HCT116 (cell line): ENCODE results near the gene PDE8A. TPM values are rescaled to one million over a fixed set of nuclear protein-coding genes. Genes with fewer than 3 reads are reported as not detected.

Experiments used
- ATAC-seq: fragments of 200-7000 bp; cut with Tn5 transposase; 2 replicates; pipeline ENCODE4 v1.9.1; 2020; ENCODE audit warnings: mild to moderate bottlenecking, moderate library complexity
- BruUV-seq: library from RNA; stranded (reverse); fragments of 400-500 nt; replicated peaks from 2 replicates; lab custom pipeline; 2021; lab: Mats Ljungman, UMichigan
- CTCF ChIA-PET: fragments of 300-600 bp; sonication (Branson Sonifier 250); formaldehyde crosslinking; loops from one replicate; lab custom pipeline; 2021; ENCODE audit warnings: antibody characterized with exemption; lab: Charles Lee
- POLR2A ChIA-PET: fragments of 300-600, 350-600 bp; sonication (Branson Sonifier 250); formaldehyde crosslinking; loops from one replicate; lab custom pipeline; 2021; ENCODE audit warnings: antibody characterized with exemption; lab: Charles Lee
- RAD21 ChIA-PET, 2 experiments: fragments of 300-600 bp; sonication (Branson Sonifier 250); formaldehyde crosslinking; loops; one replicate each; lab custom pipeline; 2023; ENCODE audit warnings: low total read pairs in 2 of 2; ENCODE audit not compliant: uncharacterized antibody in 2 of 2, unreplicated experiment in 2 of 2, low non-redundant PET in 1 of 2; lab: Charles Lee
- DNase-seq: peaks from one replicate; pipeline ENCODE4 v3.0.0-alpha.2; 2010; ENCODE audit warnings: low read depth, low spot score
- H2AFZ ChIP-seq: fragments of 200-600 bp; shearing (Covaris generic), sonication (generic); 2 replicates; pipeline ENCODE4 v1.6.1; 2017; ENCODE audit warnings: low read depth, mixed run types, mixed read lengths, antibody characterized with exemption, low read length; ENCODE audit not compliant: poor library complexity, severe bottlenecking
- H3K27ac ChIP-seq: 2 replicates; pipeline ENCODE4 v1.5.1; 2012; ENCODE audit warnings: low read depth, low read length
- H3K27me3 ChIP-seq: fragments of 200-600 bp; sonication (generic); 2 replicates; pipeline ENCODE4 v1.6.1; 2016; ENCODE audit warnings: mixed run types, low read length, mixed read lengths; ENCODE audit not compliant: insufficient read depth
- H3K36me3 ChIP-seq, 2 experiments: fragments of 200-500 bp in 1 of 2; fragments of 200-600 bp in 1 of 2; sonication (Bioruptor generic) in 1 of 2; sonication (generic) in 1 of 2; 2 replicates each; pipeline versions ENCODE4 v1.5.1 to v1.6.1; 2014 to 2016; ENCODE audit warnings: low read length in 2 of 2, inconsistent platforms in 1 of 2, mixed read lengths in 1 of 2, mixed run types in 1 of 2; ENCODE audit not compliant: insufficient read depth in 2 of 2, control insufficient read depth in 1 of 2
- H3K4me1 ChIP-seq, 2 experiments: fragments of 200-600 bp in 1 of 2; sonication (generic) in 1 of 2; 2 replicates each; pipeline versions ENCODE4 v1.5.1 to v1.6.1; 2012 to 2017; ENCODE audit warnings: low read length in 2 of 2, inconsistent platforms in 1 of 2, mild to moderate bottlenecking in 1 of 2, mixed read lengths in 1 of 2, mixed run types in 1 of 2, moderate library complexity in 1 of 2; ENCODE audit not compliant: insufficient read depth in 2 of 2, control insufficient read depth in 1 of 2
- H3K4me2 ChIP-seq: fragments of 200-600 bp; sonication (generic); 2 replicates; pipeline ENCODE4 v1.6.1; 2017; ENCODE audit warnings: mixed run types, low read length, mixed read lengths
- H3K4me3 ChIP-seq, 2 experiments: fragments of 200-600 bp in 1 of 2; sonication (generic) in 1 of 2; replicated peaks in 1 of 2; 2 replicates each; pipeline ENCODE4 v1.5.1; 2011 to 2016; ENCODE audit warnings: low read length in 2 of 2, control low read depth in 1 of 2, low read depth in 1 of 2, mild to moderate bottlenecking in 1 of 2, mixed read lengths in 1 of 2, mixed run types in 1 of 2
- H3K79me2 ChIP-seq: fragments of 200-600 bp; sonication (generic); 2 replicates; pipeline ENCODE4 v1.6.1; 2017; ENCODE audit warnings: mild to moderate bottlenecking, mixed run types, low read length, moderate library complexity, mixed read lengths; ENCODE audit not compliant: insufficient read depth
- H3K9ac ChIP-seq: fragments of 200-600 bp; sonication (generic); 2 replicates; pipeline ENCODE4 v1.6.1; 2016; ENCODE audit warnings: low read length, mixed read lengths
- H3K9me2 ChIP-seq: fragments of 200-600 bp; sonication (generic), shearing (Covaris generic); 2 replicates; pipeline ENCODE4 v1.6.1; 2017; ENCODE audit warnings: mixed run types, mild to moderate bottlenecking, moderate library complexity; ENCODE audit not compliant: insufficient read depth
- H3K9me3 ChIP-seq, 2 experiments: fragments of 200-500 bp in 1 of 2; fragments of 200-600 bp in 1 of 2; sonication (Bioruptor generic) in 1 of 2; sonication (generic) in 1 of 2; 2 replicates each; pipeline ENCODE4 v1.6.1; 2014 to 2017; ENCODE audit warnings: low read length in 2 of 2, mixed read lengths in 2 of 2, inconsistent platforms in 1 of 2, low read depth in 1 of 2, mild to moderate bottlenecking in 1 of 2, mixed run types in 1 of 2, moderate library complexity in 1 of 2; ENCODE audit not compliant: control insufficient read depth in 1 of 2, insufficient read depth in 1 of 2
- H4K20me1 ChIP-seq: fragments of 200-600 bp; sonication (generic), shearing (Covaris generic); 2 replicates; pipeline ENCODE4 v1.6.1; 2017; ENCODE audit warnings: mixed run types, mild to moderate bottlenecking, moderate library complexity; ENCODE audit not compliant: insufficient read depth
- SIN3A ChIP-seq: IDR thresholded peaks from 2 replicates; pipeline ENCODE4 v1.6.1; 2012; ENCODE audit warnings: low read depth
- intact Hi-C: fragments of 100-400 bp; cut with micrococcal nuclease; formaldehyde crosslinking; loops from 2 replicates; pipeline ENCODE4 v1.10.0; 2022
- total RNA-seq: library from RNA; stranded (reverse); gene quantifications from one replicate; pipeline ENCODE4 v1.2.1, GENCODE V29; 2021; ENCODE audit not compliant: unreplicated experiment
- TF ChIP-seq, protein P1 (sequence below): IDR thresholded peaks from 2 replicates; pipeline ENCODE4 v1.6.1; 2012
- TF ChIP-seq, protein P2 (sequence below): IDR thresholded peaks from 2 replicates; pipeline ENCODE4 v1.6.1; 2012; ENCODE audit warnings: low read depth

The PDE8A gene
- total RNA-seq, 1 experiment from 2014 or later: 37.8 TPM

DNA sequence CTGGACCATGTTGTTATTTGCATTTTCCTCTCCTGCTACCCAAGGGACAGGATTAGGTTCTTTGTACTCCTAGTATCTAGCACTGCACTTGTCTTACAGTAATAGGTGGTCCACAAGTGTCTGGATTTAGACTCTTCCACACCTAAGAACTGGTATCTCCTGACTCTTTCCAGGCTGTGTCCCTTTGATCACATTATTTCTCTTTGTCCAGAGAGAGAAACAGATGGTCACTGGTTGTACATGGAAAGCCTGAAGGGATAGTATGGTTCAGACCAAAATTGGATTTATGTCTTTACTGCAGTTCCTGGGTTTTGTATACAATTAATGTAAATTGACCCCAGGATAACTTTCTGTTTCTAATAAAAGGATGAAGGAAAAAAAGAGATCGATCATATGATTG lies 64.0 kb downstream of the PDE8A start:
- no TSS peak for BruUV-seq
- Histone ChIP-seq H3K4me1 (0 out of 4 replicates have a peak, but pooled peaks cover 0 to 3% of the 10 kb centered on the region in 2 experiments), H3K4me3 (no peak overlapping the region), H3K9ac (no peak overlapping the region), H3K9me2 (no peaks in the 10 kb centered on the region), H3K4me2 (no peak overlapping the region), H4K20me1 (no peaks in the 10 kb centered on the region; the same call in 1 of the 2 replicates), H3K27me3 (no peaks in the 10 kb centered on the region), H2AFZ (no peak overlapping the region), H3K79me2 (peaks cover 58% of the 10 kb centered on the region), H3K27ac (no peak overlapping the region), H3K36me3 (no peaks in the 10 kb centered on the region), H3K9me3 (no peaks in the 10 kb centered on the region)
- RAD21 ChIA-PET: no interaction called here
- intact Hi-C loops: loop anchor here (2.0 to 10.0 kb wide), 3 partner anchors 63 to 448 kb away; no protein-coding TSS in a partner anchor
- TF ChIP-seq, protein P1, sequence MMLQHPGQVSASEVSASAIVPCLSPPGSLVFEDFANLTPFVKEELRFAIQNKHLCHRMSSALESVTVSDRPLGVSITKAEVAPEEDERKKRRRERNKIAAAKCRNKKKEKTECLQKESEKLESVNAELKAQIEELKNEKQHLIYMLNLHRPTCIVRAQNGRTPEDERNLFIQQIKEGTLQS: no peak
- TF ChIP-seq, protein P2, sequence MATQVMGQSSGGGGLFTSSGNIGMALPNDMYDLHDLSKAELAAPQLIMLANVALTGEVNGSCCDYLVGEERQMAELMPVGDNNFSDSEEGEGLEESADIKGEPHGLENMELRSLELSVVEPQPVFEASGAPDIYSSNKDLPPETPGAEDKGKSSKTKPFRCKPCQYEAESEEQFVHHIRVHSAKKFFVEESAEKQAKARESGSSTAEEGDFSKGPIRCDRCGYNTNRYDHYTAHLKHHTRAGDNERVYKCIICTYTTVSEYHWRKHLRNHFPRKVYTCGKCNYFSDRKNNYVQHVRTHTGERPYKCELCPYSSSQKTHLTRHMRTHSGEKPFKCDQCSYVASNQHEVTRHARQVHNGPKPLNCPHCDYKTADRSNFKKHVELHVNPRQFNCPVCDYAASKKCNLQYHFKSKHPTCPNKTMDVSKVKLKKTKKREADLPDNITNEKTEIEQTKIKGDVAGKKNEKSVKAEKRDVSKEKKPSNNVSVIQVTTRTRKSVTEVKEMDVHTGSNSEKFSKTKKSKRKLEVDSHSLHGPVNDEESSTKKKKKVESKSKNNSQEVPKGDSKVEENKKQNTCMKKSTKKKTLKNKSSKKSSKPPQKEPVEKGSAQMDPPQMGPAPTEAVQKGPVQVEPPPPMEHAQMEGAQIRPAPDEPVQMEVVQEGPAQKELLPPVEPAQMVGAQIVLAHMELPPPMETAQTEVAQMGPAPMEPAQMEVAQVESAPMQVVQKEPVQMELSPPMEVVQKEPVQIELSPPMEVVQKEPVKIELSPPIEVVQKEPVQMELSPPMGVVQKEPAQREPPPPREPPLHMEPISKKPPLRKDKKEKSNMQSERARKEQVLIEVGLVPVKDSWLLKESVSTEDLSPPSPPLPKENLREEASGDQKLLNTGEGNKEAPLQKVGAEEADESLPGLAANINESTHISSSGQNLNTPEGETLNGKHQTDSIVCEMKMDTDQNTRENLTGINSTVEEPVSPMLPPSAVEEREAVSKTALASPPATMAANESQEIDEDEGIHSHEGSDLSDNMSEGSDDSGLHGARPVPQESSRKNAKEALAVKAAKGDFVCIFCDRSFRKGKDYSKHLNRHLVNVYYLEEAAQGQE: no peak
- TF ChIP-seq SIN3A: no peak
- ATAC-seq (no peak), DNase-seq (no peak)
- CTCF ChIA-PET: interaction anchor here (1.3 kb wide), 1 partner anchor 8 kb away, joined by 6 read pairs; no protein-coding TSS in a partner anchor
- POLR2A ChIA-PET: no interaction called here
